GM19395 (cell line): Measurements from ENCODE around the gene RASL11A.
"Not testable (repeated sequence)": the region's sequence is repeated elsewhere in the genome, so short reads cannot be mapped to it uniquely, and the experiment has no call there.

Experiments
- ATAC-seq: cut with Tn5 transposase; IDR thresholded peaks from one replicate; pipeline ENCODE4 v1.9.1; 2021; ENCODE audit warnings: mild to moderate bottlenecking, moderate library complexity; ENCODE audit not compliant: unreplicated experiment

The RASL11A gene

DNA sequence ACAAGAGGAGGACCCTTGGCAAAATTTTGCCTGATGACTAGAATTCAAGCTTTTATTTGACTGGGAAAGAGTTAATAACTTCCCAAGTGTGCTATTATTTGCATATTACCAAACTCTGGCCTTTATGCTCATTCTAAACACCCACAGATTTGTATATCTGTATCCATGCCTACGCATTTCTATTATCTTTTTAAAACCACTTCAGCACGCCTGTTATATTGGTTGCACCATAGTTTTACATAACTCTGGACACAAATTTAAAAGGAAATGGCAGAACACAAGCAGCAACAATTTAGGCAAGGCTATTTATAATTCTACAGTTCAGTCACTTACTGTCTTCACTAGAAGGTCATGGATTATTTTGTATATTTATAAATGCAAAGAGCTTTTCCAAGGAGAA lies 3.7 kb upstream of the RASL11A start:
- ATAC-seq: no peak

DNA sequence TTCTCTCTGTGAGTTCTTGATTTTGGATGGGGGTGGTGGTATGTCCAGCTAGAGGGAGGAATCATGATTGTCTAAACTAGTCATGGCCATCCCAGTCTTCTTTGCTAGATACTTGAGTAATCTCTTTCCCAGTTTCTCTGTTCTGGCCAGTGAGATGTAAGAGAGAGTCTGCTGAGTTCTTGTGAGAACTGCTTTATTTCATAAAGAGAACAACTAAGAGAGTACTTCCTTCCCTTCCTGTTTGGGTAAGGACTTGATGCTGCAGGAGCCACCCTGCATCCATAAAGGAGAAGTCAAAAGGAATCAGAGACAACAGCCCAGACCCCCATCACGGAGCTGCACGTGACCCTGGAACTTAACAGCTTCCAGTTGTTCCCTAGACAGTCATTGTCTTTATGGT lies 3.0 kb upstream of the RASL11A start:
- ATAC-seq: no peak

- ATAC-seq: no peak
These were observed 1.4 kb upstream of the RASL11A start for GRCh38 chr13:27269114-27269665.

- ATAC-seq: no peak
These were observed 1.0 kb downstream of the RASL11A start for GRCh38 chr13:27271570-27272096.

DNA sequence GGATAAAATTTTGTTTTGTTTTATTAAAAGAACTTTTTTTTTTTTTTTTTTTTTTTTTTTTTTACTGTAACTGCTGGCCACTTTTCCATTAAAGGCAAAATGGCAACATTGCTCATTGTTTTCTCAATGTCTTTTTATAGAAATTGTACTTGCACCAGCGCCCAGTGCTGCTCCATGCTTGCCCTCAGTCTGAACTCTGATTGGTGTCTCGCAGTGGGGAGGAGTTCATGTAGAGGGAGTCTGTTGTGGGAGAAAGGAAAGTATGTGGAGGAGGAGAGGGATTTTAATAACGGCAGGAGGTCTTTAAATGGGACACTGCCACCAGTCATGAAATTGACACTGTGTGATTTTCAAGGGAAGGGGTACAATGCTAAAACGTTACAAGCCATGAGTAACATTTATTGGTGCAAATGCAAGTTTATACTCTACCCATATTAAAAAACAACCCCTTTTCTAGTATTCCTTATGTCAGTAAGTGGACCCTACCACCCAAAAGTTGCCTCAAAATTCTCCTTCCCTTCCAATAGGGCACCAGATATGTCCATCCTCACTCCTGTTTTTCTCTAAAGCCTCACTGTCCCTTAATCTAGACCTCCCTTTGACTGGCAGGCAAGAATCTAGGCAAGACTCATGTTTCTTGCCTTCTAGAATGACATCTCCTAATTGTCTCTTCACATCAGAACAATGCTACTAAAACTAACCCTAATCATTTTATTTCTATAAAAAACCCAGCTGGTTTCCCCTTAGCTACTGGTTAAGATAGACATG lies 3.2 kb downstream of the RASL11A start:
- ATAC-seq: no peak

DNA sequence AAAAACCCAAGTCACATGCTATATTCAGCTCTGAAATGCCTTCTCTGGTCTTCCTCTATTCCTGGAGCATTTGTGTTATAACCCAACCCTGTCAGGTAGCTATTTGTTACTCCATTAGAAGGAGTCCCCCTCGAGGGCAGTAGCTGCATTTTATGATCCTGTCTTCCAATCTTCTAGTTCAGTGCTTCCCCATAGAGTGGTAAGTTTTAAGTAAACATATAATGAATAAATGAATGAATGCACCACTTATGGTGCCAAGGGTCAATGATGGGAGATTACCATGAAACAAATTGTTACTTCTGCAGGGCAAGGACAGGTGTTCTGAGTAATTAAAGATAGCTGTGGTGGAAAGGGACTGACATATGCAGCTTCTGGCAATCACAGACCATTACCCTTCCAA lies 4.0 kb downstream of the RASL11A start:
- ATAC-seq: no peak

GRCh38 chr13:27276188-27276587 lies 5.6 kb downstream of the RASL11A start:
- ATAC-seq: no peak

GRCh38 chr13:27279506-27279905 lies 8.9 kb downstream of the RASL11A start:
- no peak for ATAC-seq

DNA sequence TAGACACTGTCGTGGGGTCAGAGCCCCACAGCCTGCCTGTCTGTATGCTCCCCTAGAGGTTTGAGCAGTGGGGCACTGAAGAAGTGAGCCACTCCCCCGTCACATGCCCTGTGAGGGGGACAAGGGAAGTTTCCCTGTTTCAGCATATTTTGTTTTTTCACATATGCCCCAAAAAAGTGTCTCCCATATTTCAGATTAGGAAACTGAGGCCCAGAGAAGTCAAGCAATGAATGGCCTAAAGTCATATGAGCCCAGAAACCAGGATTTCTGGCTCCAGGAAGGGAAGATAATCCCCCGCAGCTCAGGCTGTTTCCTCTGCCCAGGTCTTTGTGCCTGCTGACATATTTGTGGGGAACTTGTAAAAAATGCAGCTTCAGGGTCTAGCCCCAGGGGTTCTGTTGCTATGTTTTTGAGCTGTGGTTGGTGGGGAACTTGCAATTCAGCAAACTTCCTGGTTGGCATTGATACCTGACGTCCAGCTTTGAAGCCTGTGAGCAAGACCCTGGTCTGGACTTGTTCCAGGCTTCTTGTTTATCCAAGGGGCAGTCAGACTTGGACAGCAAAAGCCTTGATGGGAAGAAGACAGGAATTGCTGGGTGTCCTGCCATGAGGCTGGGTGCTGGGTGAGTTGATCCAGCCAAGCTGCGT lies 9.5 kb downstream of the RASL11A start:
- no peak for ATAC-seq

- no peak for ATAC-seq
These were observed 10.2 kb downstream of the RASL11A start for GRCh38 chr13:27280841-27281240.

- no peak for ATAC-seq
These were observed 10.8 kb downstream of the RASL11A start for GRCh38 chr13:27281420-27281819.

- ATAC-seq: no peak
These were observed 13.4 kb downstream of the RASL11A start for GRCh38 chr13:27283906-27284493.

DNA sequence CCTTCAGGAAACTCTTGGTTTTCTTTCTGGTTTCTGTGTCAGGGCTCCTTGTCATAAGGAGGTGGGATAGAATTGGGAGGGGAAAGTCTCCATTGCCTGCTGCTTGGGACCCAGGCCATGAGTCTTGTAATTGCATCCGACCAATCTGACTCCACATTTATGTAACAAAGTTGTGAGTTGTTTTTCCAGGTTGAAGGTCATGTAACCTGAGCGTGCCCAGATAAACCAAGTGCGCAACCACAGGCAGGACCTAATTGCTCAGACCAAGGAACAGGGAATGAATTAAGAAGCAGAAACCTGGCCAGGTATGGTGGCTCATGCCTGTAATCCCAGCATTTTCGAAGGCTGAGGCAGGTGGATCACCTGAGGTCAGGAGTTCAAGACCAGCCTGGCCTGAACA lies 17.8 kb downstream of the RASL11A start:
- ATAC-seq: no peak

- no peak for ATAC-seq
These were observed 18.5 kb downstream of the RASL11A start for GRCh38 chr13:27289011-27289665.

DNA sequence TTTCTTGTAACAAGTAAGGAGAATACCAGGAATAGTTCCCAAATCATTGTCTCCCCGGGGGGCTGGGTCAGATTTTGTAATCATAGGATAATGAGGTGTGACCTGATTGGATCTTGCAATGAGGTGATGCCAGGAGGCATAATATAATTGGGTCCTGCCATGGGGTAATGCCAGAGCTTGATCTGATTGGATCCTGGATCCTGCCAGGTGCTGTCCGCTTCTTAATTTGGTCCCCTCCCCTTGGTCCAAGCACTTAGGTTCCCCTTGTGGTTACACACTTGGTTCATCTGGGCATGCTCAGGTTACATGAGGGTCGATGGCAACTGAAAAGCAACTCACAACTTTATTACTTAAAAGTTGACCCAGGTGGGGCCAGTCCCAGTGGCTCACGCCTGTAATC lies 20.1 kb downstream of the RASL11A start:
- ATAC-seq: no peak

DNA sequence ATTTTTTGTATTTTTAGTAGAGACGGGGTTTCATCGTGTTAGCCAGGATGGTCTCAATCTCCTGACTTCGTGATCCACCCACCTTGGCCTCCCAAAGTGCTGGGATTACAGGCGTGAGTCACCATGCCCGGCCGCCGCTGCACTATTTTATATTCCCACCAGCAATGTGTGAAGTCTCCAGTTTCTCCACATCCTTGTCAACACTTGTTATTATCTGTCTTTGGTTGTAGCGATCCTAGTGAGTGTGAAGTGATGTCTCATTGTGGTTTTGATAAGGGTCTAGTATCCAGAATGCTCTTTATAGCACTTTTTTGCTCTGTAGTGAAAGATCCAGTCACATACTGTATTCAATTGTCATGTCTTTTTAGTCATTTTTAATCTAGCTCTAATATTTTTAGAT lies 21.3 kb downstream of the RASL11A start:
- not testable (repeated sequence) for ATAC-seq

- ATAC-seq: no peak
These were observed 22.6 kb downstream of the RASL11A start for GRCh38 chr13:27293076-27293691.

GRCh38 chr13:27293873-27294515 lies 23.4 kb downstream of the RASL11A start:
- no peak for ATAC-seq

- no peak for ATAC-seq
These were observed 24.5 kb downstream of the RASL11A start for GRCh38 chr13:27295096-27295495.

GRCh38 chr13:27295660-27296059 lies 25.0 kb downstream of the RASL11A start:
- ATAC-seq: no peak
